ENCODE results near the gene GRHPR. TPM values are rescaled to one million over a fixed set of nuclear protein-coding genes. Genes with fewer than 3 reads are reported as not detected.

The GRHPR gene
- total and polyA plus RNA-seq, 10 of the 15 experiments (the other 5 are each of a cell fraction or from before 2014, with no cell fraction given): 52.4 to 194 (median 126) TPM

- TF ChIP-seq SRF (IDR thresholded peaks at IDR 0.05; ENCODE audit: low read depth in 2 of 2, low read length in 2 of 2): peak in 1 of 2 experiments; percentile 80; a peak in 2 of 4 replicates
- TF ChIP-seq, protein P1, sequence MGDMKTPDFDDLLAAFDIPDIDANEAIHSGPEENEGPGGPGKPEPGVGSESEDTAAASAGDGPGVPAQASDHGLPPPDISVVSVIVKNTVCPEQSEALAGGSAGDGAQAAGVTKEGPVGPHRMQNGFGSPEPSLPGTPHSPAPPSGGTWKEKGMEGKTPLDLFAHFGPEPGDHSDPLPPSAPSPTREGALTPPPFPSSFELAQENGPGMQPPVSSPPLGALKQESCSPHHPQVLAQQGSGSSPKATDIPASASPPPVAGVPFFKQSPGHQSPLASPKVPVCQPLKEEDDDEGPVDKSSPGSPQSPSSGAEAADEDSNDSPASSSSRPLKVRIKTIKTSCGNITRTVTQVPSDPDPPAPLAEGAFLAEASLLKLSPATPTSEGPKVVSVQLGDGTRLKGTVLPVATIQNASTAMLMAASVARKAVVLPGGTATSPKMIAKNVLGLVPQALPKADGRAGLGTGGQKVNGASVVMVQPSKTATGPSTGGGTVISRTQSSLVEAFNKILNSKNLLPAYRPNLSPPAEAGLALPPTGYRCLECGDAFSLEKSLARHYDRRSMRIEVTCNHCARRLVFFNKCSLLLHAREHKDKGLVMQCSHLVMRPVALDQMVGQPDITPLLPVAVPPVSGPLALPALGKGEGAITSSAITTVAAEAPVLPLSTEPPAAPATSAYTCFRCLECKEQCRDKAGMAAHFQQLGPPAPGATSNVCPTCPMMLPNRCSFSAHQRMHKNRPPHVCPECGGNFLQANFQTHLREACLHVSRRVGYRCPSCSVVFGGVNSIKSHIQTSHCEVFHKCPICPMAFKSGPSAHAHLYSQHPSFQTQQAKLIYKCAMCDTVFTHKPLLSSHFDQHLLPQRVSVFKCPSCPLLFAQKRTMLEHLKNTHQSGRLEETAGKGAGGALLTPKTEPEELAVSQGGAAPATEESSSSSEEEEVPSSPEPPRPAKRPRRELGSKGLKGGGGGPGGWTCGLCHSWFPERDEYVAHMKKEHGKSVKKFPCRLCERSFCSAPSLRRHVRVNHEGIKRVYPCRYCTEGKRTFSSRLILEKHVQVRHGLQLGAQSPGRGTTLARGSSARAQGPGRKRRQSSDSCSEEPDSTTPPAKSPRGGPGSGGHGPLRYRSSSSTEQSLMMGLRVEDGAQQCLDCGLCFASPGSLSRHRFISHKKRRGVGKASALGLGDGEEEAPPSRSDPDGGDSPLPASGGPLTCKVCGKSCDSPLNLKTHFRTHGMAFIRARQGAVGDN (IDR thresholded peaks at IDR 0.05): no peak
- TF ChIP-seq ZSCAN29 (IDR thresholded peaks at IDR 0.05): no peak
- TF ChIP-seq MAX (IDR thresholded peaks at IDR 0.05; ENCODE audit: low read depth, low read length): peak; percentile 87
- TF ChIP-seq, protein P2, sequence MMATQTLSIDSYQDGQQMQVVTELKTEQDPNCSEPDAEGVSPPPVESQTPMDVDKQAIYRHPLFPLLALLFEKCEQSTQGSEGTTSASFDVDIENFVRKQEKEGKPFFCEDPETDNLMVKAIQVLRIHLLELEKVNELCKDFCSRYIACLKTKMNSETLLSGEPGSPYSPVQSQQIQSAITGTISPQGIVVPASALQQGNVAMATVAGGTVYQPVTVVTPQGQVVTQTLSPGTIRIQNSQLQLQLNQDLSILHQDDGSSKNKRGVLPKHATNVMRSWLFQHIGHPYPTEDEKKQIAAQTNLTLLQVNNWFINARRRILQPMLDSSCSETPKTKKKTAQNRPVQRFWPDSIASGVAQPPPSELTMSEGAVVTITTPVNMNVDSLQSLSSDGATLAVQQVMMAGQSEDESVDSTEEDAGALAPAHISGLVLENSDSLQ (IDR thresholded peaks at IDR 0.05): peak; percentile 90
- peak; percentile 58 for TF ChIP-seq SMAD1 (IDR thresholded peaks at IDR 0.05; ENCODE audit: low read depth, partially characterized antibody)
- no peak for TF ChIP-seq KDM1A (IDR thresholded peaks at IDR 0.05; ENCODE audit: borderline replicate concordance)
- TF ChIP-seq CUX1 (IDR thresholded peaks at IDR 0.05; ENCODE audit: insufficient replicate concordance, low read depth, low read length): no peak
- peak; percentile 99 for TF ChIP-seq NFYB (IDR thresholded peaks at IDR 0.05; ENCODE audit: insufficient read depth, low read depth, low read length)
- 0 out of 2 replicates have a peak, but pooled peaks have one; percentile 10 for TF ChIP-seq IRF4 (IDR thresholded peaks at IDR 0.05; ENCODE audit: low read depth, low read length)
- TF ChIP-seq ZBED1 (IDR thresholded peaks at IDR 0.05; ENCODE audit: borderline replicate concordance): peak; percentile 74; the same call in 1 of the 2 replicates
- TF ChIP-seq MYC (IDR thresholded peaks at IDR 0.05; ENCODE audit: insufficient read depth, insufficient read length, insufficient replicate concordance, low read length, severe bottlenecking): no peak
- no peak; the same call in 1 of the 2 replicates for TF ChIP-seq SMC3 (IDR thresholded peaks at IDR 0.05; ENCODE audit: borderline replicate concordance, low read length)
- peak; percentile 85 for TF ChIP-seq GABPA (IDR thresholded peaks at IDR 0.05; ENCODE audit: low read depth)
- TF ChIP-seq RAD51 (IDR thresholded peaks at IDR 0.05): peak; percentile 76
- peak; percentile 81; the same call in 1 of the 2 replicates for TF ChIP-seq POLR2AphosphoS5 (IDR thresholded peaks at IDR 0.05; ENCODE audit: low read length)
- peak; percentile 77; the same call in 1 of the 2 replicates for TF ChIP-seq SMAD5 (IDR thresholded peaks at IDR 0.05; ENCODE audit: low read depth)
- TF ChIP-seq SPI1 (IDR thresholded peaks at IDR 0.05; ENCODE audit: borderline replicate concordance, insufficient read depth, low read depth, low read length): peak; percentile 57; the same call in 1 of the 2 replicates
- TF ChIP-seq FOXM1 (IDR thresholded peaks at IDR 0.05; ENCODE audit: low read depth, low read length): peak; percentile 79
Observed at GRCh38 chr9:37465249-37466036, 42.9 kb downstream of the GRHPR start, which contains the start of gene ZBTB5 (continued).

Measured in GM12878 (cell line).